ENCODE data around the gene SNHG17. TPM values are rescaled to one million over a fixed set of nuclear protein-coding genes. Genes with fewer than 3 reads are reported as not detected.
"Not testable (repeated sequence)": the region's sequence is repeated elsewhere in the genome, so short reads cannot be mapped to it uniquely, and the experiment has no call there.

The SNHG17 gene
- total RNA-seq, 1 donor from 2014 or later, result 9.2 TPM

- no peak for DNase-seq (ENCODE audit: low read depth)
- TF ChIP-seq CTCF (conservative IDR thresholded peaks at IDR 0.05; ENCODE audit: low read depth, low read length), result no peak
- H3K4me3 ChIP-seq (ENCODE audit: low read depth, low read length), result no peak overlapping the region
Observed at GRCh38 chr20:38435555-38435939, 419 bp upstream of the SNHG17 start.

DNA sequence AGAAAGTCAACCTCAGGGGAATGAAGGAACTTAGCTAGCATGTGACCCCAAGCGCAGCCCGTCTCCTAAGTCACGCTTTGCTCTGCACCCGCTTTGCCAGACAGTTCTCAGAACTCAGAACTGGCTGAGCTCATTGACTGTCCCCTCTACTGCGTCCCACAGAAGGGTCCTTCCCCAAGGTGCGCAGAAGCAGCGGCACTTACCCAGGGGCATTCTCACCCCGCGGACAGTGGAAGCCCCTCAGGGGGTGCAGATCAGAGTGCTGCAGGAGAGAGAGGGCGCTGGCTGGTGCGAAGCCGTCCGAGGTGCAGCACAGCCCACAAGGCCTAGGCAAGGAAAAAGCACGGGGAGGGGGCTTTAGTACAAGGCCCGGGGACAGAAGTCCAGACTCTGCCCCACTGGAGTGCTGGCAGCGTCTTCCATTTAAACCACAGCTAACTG, 807 bp downstream of the SNHG17 start:
- no peak for TF ChIP-seq CTCF (conservative IDR thresholded peaks at IDR 0.05; ENCODE audit: low read depth, low read length)
- peak overlapping the region; percentile 96 for H3K4me3 ChIP-seq (ENCODE audit: low read depth, low read length)
- DNase-seq (ENCODE audit: low read depth), result no peak

- H3K4me3 ChIP-seq (ENCODE audit: low read depth, low read length), result peak overlapping the region; percentile 96
- DNase-seq (ENCODE audit: low read depth), result no peak
- no peak for TF ChIP-seq CTCF (conservative IDR thresholded peaks at IDR 0.05; ENCODE audit: low read depth, low read length)
Observed at GRCh38 chr20:38433304-38433972, 1.7 kb downstream of the SNHG17 start.

GRCh38 chr20:38432870-38433269, 2.3 kb downstream of the SNHG17 start:
- H3K4me3 ChIP-seq (ENCODE audit: low read depth, low read length); DNase-seq (ENCODE audit: low read depth): not testable (repeated sequence)

- H3K4me3 ChIP-seq (ENCODE audit: low read depth, low read length), result no peak overlapping the region
- DNase-seq (ENCODE audit: low read depth), result no peak
- TF ChIP-seq CTCF (conservative IDR thresholded peaks at IDR 0.05; ENCODE audit: low read depth, low read length), result no peak
Observed at GRCh38 chr20:38432292-38432691, 2.8 kb downstream of the SNHG17 start.

DNA sequence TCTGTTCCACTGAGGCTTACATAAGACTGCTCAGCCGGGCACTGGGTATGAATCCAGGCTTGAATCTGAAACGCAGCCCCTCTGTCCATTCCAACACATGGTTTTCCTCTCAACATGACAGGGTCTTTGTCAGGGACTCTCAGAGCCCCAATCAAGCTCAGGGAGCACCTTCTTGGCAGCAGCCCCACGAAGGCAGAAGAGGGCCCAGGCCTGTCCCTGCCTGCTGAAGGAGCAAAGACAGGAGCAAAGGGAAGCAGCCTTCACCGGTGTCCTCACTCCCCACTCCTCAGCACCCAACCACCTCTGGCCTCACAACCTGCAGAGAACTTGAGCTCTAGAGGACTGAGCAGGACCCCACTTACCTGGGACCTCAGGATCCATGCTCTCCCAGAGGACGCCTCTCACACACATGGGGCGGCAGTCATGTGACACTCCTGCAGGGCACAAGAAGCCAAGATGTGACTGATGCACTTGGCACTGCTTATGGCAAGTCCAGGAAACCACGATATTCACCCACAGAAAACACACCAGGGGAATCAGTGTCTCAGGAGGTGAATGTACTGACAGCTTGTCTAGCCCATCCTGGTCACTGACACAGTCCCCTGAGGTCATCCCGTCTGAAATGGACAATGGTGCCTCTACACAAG, 4.3 kb downstream of the SNHG17 start:
- no peak for TF ChIP-seq CTCF (conservative IDR thresholded peaks at IDR 0.05; ENCODE audit: low read depth, low read length)
- H3K4me3 ChIP-seq (ENCODE audit: low read depth, low read length), result no peak overlapping the region
- DNase-seq (ENCODE audit: low read depth), result no peak

DNA sequence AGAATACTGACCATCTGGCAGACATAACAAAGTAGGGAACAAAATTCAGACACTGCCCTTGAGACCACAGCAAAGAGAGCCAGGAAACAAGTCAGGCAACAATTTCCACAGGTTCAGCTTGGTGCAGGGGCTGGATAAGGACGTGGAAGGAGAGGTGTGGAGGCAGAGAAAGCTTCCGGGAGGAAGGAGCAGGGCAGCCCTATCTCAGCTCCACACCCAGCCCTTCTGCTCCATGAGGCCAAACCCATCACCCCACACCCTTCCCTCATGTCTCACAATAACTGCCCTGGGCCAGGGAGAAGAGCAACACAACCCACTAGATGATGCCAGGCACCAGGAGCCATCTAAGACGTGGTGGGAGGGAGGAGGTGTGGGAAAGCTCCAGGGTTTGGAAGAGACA, 5.8 kb downstream of the SNHG17 start:
- no peak for TF ChIP-seq CTCF (conservative IDR thresholded peaks at IDR 0.05; ENCODE audit: low read depth, low read length)
- no peak for DNase-seq (ENCODE audit: low read depth)
- no peak overlapping the region for H3K4me3 ChIP-seq (ENCODE audit: low read depth, low read length)
